Caco-2 (cell line): ENCODE measurements around the gene SLC9C1. TPM values are rescaled to one million over a fixed set of nuclear protein-coding genes. Genes with fewer than 3 reads are reported as not detected.

ENCODE experiments used
- BruUV-seq: library from RNA; stranded (reverse); fragments of 400-500 nt; replicated peaks from 2 replicates; lab custom pipeline; 2021; lab: Mats Ljungman, UMichigan
- CTCF ChIA-PET: fragments of 300-600 bp; sonication (Branson Sonifier 250); formaldehyde crosslinking; loops from one replicate; lab custom pipeline; 2022; ENCODE audit warnings: antibody characterized with exemption; lab: Charles Lee
- POLR2A ChIA-PET: fragments of 300-600 bp; sonication (Branson Sonifier 250); formaldehyde crosslinking; loops from one replicate; lab custom pipeline; 2022; ENCODE audit warnings: antibody characterized with exemption; lab: Charles Lee
- DNase-seq, 2 experiments: peaks; one replicate each; pipeline versions ENCODE4 v3.0.0 to v3.0.0-alpha.2; 2020 to 2022
- H3K27me3 ChIP-seq: replicated peaks from 2 replicates; pipeline ENCODE4 v1.6.0; 2011; ENCODE audit warnings: low read length; ENCODE audit not compliant: control insufficient read depth, insufficient read depth
- H3K36me3 ChIP-seq: 2 replicates; pipeline ENCODE4 v1.5.1; 2011; ENCODE audit warnings: low read length; ENCODE audit not compliant: control insufficient read depth, insufficient read depth
- H3K4me1 ChIP-seq: fragments of 250-450 bp; sonication (Bioruptor Pico); 2 replicates; pipeline ENCODE4 v1.5.1; 2020; ENCODE audit warnings: mild to moderate bottlenecking
- H3K4me3 ChIP-seq: 2 replicates; pipeline ENCODE4 v1.5.1; 2011; ENCODE audit warnings: low read depth, mild to moderate bottlenecking, control low read depth, low read length
- H3K9me3 ChIP-seq: fragments of 250-450 bp; sonication (Bioruptor Pico); 2 replicates; pipeline ENCODE4 v1.5.1; 2020; ENCODE audit warnings: mild to moderate bottlenecking, moderate library complexity
- H3K27ac Mint-ChIP-seq: one replicate; pipeline ENCODE4 v1.8.0; 2022; ENCODE audit warnings: mixed read lengths; ENCODE audit not compliant: unreplicated experiment
- H3K27me3 Mint-ChIP-seq: one replicate; pipeline ENCODE4 v1.8.0; 2022; ENCODE audit warnings: mixed read lengths; ENCODE audit not compliant: insufficient read depth, unreplicated experiment
- H3K36me3 Mint-ChIP-seq: one replicate; pipeline ENCODE4 v1.8.0; 2022; ENCODE audit warnings: mild to moderate bottlenecking, mixed read lengths; ENCODE audit not compliant: insufficient read depth, unreplicated experiment
- H3K4me1 Mint-ChIP-seq: one replicate; pipeline ENCODE4 v1.8.0; 2022; ENCODE audit warnings: low read depth, mixed read lengths; ENCODE audit not compliant: unreplicated experiment
- H3K4me3 Mint-ChIP-seq: one replicate; pipeline ENCODE4 v1.8.0; 2022; ENCODE audit warnings: mild to moderate bottlenecking, moderate library complexity, mixed read lengths; ENCODE audit not compliant: unreplicated experiment
- H3K9me3 Mint-ChIP-seq: one replicate; pipeline ENCODE4 v1.8.0; 2022; ENCODE audit warnings: mixed read lengths; ENCODE audit not compliant: unreplicated experiment
- CTCF ChIP-seq, 2 experiments: fragments of 200-600 bp in 1 of 2; IDR thresholded peaks; 1 replicate in 1 of 2; 2 replicates in 1 of 2; pipeline versions ENCODE4 v1.5.1 to v1.8.0; 2011 to 2022; ENCODE audit warnings: antibody characterized with exemption in 1 of 2, control low read depth in 1 of 2, inconsistent platforms in 1 of 2, low read depth in 1 of 2, low read length in 1 of 2, mild to moderate bottlenecking in 1 of 2, moderate library complexity in 1 of 2; ENCODE audit not compliant: insufficient read depth in 1 of 2, severe bottlenecking in 1 of 2, unreplicated experiment in 1 of 2
- intact Hi-C: fragments of 100-400 bp; cut with micrococcal nuclease; formaldehyde crosslinking; loops from one replicate; pipeline ENCODE4 v1.10.0; 2022; ENCODE audit not compliant: unreplicated experiment
- total RNA-seq: library from RNA; stranded (reverse); gene quantifications from 2 replicates; pipeline ENCODE4 v1.2.3, GENCODE V29; 2022

Gene SLC9C1
- total RNA-seq, 1 experiment from 2014 or later = not detected

GRCh38 chr3:112321867-112322652, 28.0 kb upstream of the SLC9C1 start:
- Histone ChIP-seq H3K9me3 (no peaks in the 10 kb centered on the region), H3K4me3 (peak overlapping the region; percentile 36), H3K27me3 (no peaks in the 10 kb centered on the region), H3K36me3 (no peaks in the 10 kb centered on the region), H3K4me1 (peaks cover 31% of the 10 kb centered on the region)
- Mint-ChIP-seq H3K4me1 (peaks cover 44% of the 10 kb centered on the region), H3K36me3 (peaks cover 5% of the 10 kb centered on the region), H3K4me3 (peak overlapping the region; percentile 78), H3K27me3 (no peaks in the 10 kb centered on the region), H3K9me3 (no peaks in the 10 kb centered on the region), H3K27ac (peak overlapping the region; percentile 95)
- TF ChIP-seq CTCF (IDR thresholded peaks at IDR 0.05; ENCODE audit: insufficient read depth in 1 of 2, low read depth in 1 of 2, low read length in 1 of 2, severe bottlenecking in 1 of 2, unreplicated experiment in 1 of 2) = no peak
- intact Hi-C loops = loop anchor here (1.0 to 2.0 kb wide), 3 partner anchors 15 to 87 kb away; no protein-coding TSS in a partner anchor
- ChIA-PET POLR2A (interaction anchor here (0.5 to 1.4 kb wide), 5 partner anchors 14 to 1236 kb away, joined by 3 to 11 read pairs (median 4); partner anchors contain the start of genes ATG3 and SLC35A5), CTCF (interaction anchor here (0.6 to 2.2 kb wide), 14 partner anchors 11 to 211 kb away, joined by 3 to 58 read pairs (median 4); partner anchors contain the start of genes CD200 and SLC9C1)
- peak; percentile 84 to 89 for DNase-seq
- no TSS peak for BruUV-seq

GRCh38 chr3:112320691-112321090, 26.7 kb upstream of the SLC9C1 start:
- Histone ChIP-seq H3K4me3 (peak overlapping the region; percentile 36), H3K27me3 (no peaks in the 10 kb centered on the region), H3K4me1 (peaks cover 31% of the 10 kb centered on the region), H3K36me3 (no peaks in the 10 kb centered on the region), H3K9me3 (no peaks in the 10 kb centered on the region)
- no TSS peak for BruUV-seq
- intact Hi-C loops = no loop called here
- Mint-ChIP-seq H3K36me3 (peaks cover 5% of the 10 kb centered on the region), H3K27me3 (no peaks in the 10 kb centered on the region), H3K4me3 (peak overlapping the region; percentile 78), H3K4me1 (peaks cover 44% of the 10 kb centered on the region), H3K27ac (peak overlapping the region; percentile 95), H3K9me3 (no peaks in the 10 kb centered on the region)
- ChIA-PET CTCF (no interaction called here), POLR2A (no interaction called here)
- TF ChIP-seq CTCF (IDR thresholded peaks at IDR 0.05; ENCODE audit: insufficient read depth in 1 of 2, low read depth in 1 of 2, low read length in 1 of 2, severe bottlenecking in 1 of 2, unreplicated experiment in 1 of 2) = no peak
- DNase-seq = no peak

- Mint-ChIP-seq H3K9me3 (no peaks in the 10 kb centered on the region), H3K27ac (no peak overlapping the region), H3K36me3 (peaks cover 5% of the 10 kb centered on the region), H3K27me3 (no peaks in the 10 kb centered on the region), H3K4me1 (peaks cover 44% of the 10 kb centered on the region), H3K4me3 (no peak overlapping the region)
- ChIA-PET POLR2A (no interaction called here), CTCF (interaction anchor here (1.5 kb wide), 1 partner anchor 26 kb away, joined by 9 read pairs; the partner anchor contains the start of gene SLC9C1)
- no TSS peak for BruUV-seq
- intact Hi-C loops = no loop called here
- TF ChIP-seq CTCF (IDR thresholded peaks at IDR 0.05; ENCODE audit: insufficient read depth in 1 of 2, low read depth in 1 of 2, low read length in 1 of 2, severe bottlenecking in 1 of 2, unreplicated experiment in 1 of 2) = no peak
- no peak overlapping the region for H3K4me3 ChIP-seq
- peaks cover 31% of the 10 kb centered on the region for H3K4me1 ChIP-seq
- H3K9me3 ChIP-seq = no peaks in the 10 kb centered on the region
- DNase-seq = no peak
- no peaks in the 10 kb centered on the region for H3K27me3 ChIP-seq
- no peaks in the 10 kb centered on the region for H3K36me3 ChIP-seq
Observed at GRCh38 chr3:112319516-112320276, 25.7 kb upstream of the SLC9C1 start.
